ENCODE data around the gene ATXN7L1. TPM values are rescaled to one million over a fixed set of nuclear protein-coding genes. Genes with fewer than 3 reads are reported as not detected.

The ATXN7L1 gene
- total and polyA plus RNA-seq, 9 donors: 5.0 to 17.6 (median 11.4) TPM

GRCh38 chr7:105819559-105819958 lies 56.8 kb downstream of the ATXN7L1 start:
- Histone ChIP-seq H3K27me3 (no peaks in the 10 kb centered on the region), H3K36me3 (no peaks in the 10 kb centered on the region), H3K9me3 (no peaks in the 10 kb centered on the region), H3K4me1 (ENCODE audit: insufficient read depth) (peaks cover 1% of the 10 kb centered on the region), H3K27ac (no peak overlapping the region), H3K4me3 (no peak overlapping the region)
- DNase-seq: no peak
- intact Hi-C loops (cut with DNase I): no loop called here
- 97 to 98% (median 98%) methylated on average over 18 of the region's 18 CpGs for WGBS, 3 donors
- TF ChIP-seq CTCF (IDR thresholded peaks at IDR 0.05) (no peak), POLR2A (IDR thresholded peaks at IDR 0.05) (no peak), EP300 (IDR thresholded peaks at IDR 0.05) (no peak)

- Histone ChIP-seq H3K9me3 (no peaks in the 10 kb centered on the region), H3K27ac (no peak overlapping the region), H3K4me3 (no peak overlapping the region), H3K4me1 (ENCODE audit: insufficient read depth) (no peaks in the 10 kb centered on the region), H3K36me3 (no peaks in the 10 kb centered on the region), H3K27me3 (no peaks in the 10 kb centered on the region)
- TF ChIP-seq EP300 (IDR thresholded peaks at IDR 0.05) (no peak), POLR2A (IDR thresholded peaks at IDR 0.05) (no peak), CTCF (IDR thresholded peaks at IDR 0.05) (no peak)
- no peak for DNase-seq
- 76 to 84% (median 78%) methylated on average over 6 of the region's 6 CpGs for WGBS, 3 donors
- intact Hi-C loops (cut with DNase I): no loop called here
Measured at GRCh38 chr7:105816954-105817615, 59.3 kb downstream of the ATXN7L1 start.

GRCh38 chr7:105816266-105816843 lies 60.0 kb downstream of the ATXN7L1 start:
- no peaks in the 10 kb centered on the region for H3K9me3 ChIP-seq
- H3K36me3 ChIP-seq: no peaks in the 10 kb centered on the region
- no peaks in the 10 kb centered on the region for H3K4me1 ChIP-seq (ENCODE audit: insufficient read depth)
- no peaks in the 10 kb centered on the region for H3K27me3 ChIP-seq
- 79 to 88% (median 86%) methylated on average over 5 of the region's 5 CpGs for WGBS, 3 donors
- H3K4me3 ChIP-seq: no peak overlapping the region
- DNase-seq: no peak
- H3K27ac ChIP-seq: no peak overlapping the region
- intact Hi-C loops (cut with DNase I): no loop called here
- TF ChIP-seq EP300 (IDR thresholded peaks at IDR 0.05) (no peak), POLR2A (IDR thresholded peaks at IDR 0.05) (no peak), CTCF (IDR thresholded peaks at IDR 0.05) (no peak)

GRCh38 chr7:105815576-105815975 lies 60.8 kb downstream of the ATXN7L1 start:
- Histone ChIP-seq H3K27ac (no peak overlapping the region), H3K36me3 (no peaks in the 10 kb centered on the region), H3K4me3 (no peak overlapping the region), H3K27me3 (no peaks in the 10 kb centered on the region), H3K4me1 (ENCODE audit: insufficient read depth) (no peaks in the 10 kb centered on the region), H3K9me3 (no peaks in the 10 kb centered on the region)
- TF ChIP-seq POLR2A (IDR thresholded peaks at IDR 0.05): no peak
- TF ChIP-seq EP300 (IDR thresholded peaks at IDR 0.05): no peak
- TF ChIP-seq CTCF (IDR thresholded peaks at IDR 0.05): no peak
- intact Hi-C loops (cut with DNase I): no loop called here
- no peak for DNase-seq
- WGBS, 3 donors: 76 to 88% (median 82%) methylated on average over 6 of the region's 6 CpGs
